ENCODE data around the gene ERN1.
A peak's percentile ranks its signal among the peaks of the same experiment; 100 is the strongest.

Gene ERN1

DNA sequence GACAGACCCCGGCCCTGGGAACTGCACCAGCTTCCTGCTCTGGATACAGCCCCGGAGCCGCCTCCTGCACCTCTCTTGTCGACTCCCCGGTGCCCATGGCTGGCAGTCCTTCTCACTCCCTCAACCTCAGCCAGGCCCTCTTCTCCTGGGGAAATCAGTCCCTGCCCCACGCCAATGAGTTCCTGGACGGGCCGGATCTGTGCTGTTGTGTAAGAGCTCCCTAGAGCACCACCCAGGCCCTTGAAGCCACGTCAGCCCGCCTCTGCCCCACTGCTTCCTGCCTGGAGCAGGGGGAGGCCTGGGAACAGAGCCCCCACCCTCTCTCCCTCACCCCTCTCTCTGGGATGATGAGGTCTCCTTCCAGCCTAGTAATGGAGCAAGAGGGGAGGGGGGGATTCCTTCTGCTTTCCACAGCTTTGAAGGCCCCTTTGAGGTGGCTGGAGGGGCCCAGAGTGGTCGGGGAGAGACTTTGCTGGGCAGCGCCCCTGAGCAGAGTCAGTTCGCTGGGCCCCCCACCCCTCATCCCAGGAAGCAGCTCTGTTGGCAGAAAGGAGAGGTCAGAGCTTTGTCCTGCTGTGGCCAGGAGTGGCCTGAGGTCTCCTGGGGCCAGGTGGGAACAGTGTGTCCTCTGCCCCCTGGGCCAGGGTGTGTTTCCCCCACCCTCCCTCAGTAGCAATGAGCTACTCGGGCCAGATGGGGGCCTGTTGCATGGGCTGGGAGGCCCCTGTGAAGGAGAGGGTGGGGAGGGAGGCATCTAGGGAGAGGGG, 128.0 kb downstream of the ERN1 start:
- peaks cover 25% of the 10 kb centered on the region for H3K36me3 Mint-ChIP-seq (ENCODE audit: low read depth)
- no peak overlapping the region for H3K4me3 Mint-ChIP-seq
- H3K27ac Mint-ChIP-seq = no peak overlapping the region
- no peaks in the 10 kb centered on the region for H3K9me3 Mint-ChIP-seq
- peaks cover 5% of the 10 kb centered on the region for H3K27me3 Mint-ChIP-seq (ENCODE audit: low read depth)
- H3K4me1 Mint-ChIP-seq (ENCODE audit: low read depth) = peaks cover 21% of the 10 kb centered on the region
- no peak for DNase-seq (ENCODE audit: low spot score)

DNA sequence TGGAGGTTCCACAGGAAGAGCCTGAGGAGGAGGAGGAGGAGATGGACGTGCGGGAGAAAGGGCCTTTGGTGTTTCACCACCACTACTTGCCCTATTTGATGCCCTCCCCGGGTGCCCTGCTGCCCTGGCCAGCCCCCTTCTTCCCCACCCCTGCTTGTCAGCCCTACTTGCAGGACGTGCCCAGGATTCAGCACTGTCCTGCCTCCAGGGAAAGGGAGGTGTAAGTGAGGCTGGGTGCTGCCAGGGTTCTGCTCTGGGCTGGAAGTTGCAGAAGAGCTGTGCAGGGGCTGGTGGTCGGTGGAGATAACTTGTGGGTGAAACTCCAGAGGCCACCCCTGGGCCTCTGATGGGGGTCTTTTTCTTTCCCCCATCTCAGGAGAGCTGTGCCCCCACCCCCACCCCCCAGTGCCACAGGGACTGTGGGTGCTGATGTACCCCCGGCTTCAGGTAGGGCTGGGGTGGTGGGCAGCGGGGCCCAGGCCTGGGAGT, 128.8 kb downstream of the ERN1 start:
- H3K4me3 Mint-ChIP-seq = no peak overlapping the region
- peaks cover 13% of the 10 kb centered on the region for H3K27me3 Mint-ChIP-seq (ENCODE audit: low read depth)
- peaks cover 25% of the 10 kb centered on the region for H3K36me3 Mint-ChIP-seq (ENCODE audit: low read depth)
- H3K27ac Mint-ChIP-seq = no peak overlapping the region
- H3K9me3 Mint-ChIP-seq = no peaks in the 10 kb centered on the region
- peaks cover 21% of the 10 kb centered on the region for H3K4me1 Mint-ChIP-seq (ENCODE audit: low read depth)
- no peak for DNase-seq (ENCODE audit: low spot score)

GRCh38 chr17:63999680-64000531, 130.0 kb downstream of the ERN1 start:
- no peak for DNase-seq (ENCODE audit: low spot score)
- peaks cover 17% of the 10 kb centered on the region for H3K36me3 Mint-ChIP-seq (ENCODE audit: low read depth)
- peaks cover 20% of the 10 kb centered on the region for H3K27me3 Mint-ChIP-seq (ENCODE audit: low read depth)
- no peaks in the 10 kb centered on the region for H3K9me3 Mint-ChIP-seq
- H3K4me3 Mint-ChIP-seq = peak overlapping the region; percentile 82
- H3K27ac Mint-ChIP-seq = peak overlapping the region; percentile 66
- H3K4me1 Mint-ChIP-seq (ENCODE audit: low read depth) = peaks cover 23% of the 10 kb centered on the region

DNA sequence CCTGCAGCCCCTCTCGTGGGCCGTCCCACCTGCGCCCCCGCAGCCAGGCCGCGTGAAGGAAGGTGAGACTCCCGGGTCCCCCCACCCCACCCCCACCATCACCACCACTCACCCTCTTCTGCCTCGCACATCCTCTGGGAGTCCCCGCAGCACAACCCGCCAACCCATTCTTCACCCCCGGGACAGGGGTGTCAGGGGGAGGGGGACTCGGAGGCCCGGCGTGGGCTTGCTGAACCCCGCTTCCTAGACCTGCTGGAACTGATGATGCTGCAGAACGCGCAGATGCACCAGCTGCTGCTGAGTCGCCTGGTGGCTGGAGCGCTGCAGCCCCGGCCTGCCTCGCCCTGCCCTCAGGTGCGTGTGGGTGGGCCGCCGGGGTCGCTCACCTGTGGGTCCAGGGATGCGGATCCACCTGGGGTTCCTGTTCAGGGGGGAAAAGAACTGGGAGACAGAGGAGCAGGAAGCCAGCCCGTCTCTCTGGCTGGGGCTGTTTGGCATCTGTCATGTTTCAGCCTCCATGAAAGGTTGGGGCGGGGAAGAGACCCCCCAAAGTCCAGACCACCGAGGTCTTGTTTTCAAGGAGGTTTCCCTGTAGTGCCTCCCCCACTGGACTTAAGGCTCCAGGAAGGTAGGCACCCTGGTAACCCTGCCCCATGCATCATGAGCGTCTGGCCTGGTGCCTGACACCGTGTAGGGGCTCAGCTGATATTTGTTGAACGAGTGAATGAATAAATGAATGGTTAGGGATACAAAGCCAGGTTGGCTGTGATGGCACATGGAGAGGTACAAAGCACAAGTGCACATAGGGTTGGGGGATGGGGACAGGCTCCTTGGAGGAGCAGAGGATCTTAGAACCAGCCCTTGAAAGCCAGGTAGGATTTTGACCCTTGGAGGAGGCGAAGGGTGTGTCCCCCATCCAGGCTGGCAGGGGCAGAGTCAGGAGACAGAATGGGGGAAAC, 130.9 kb downstream of the ERN1 start:
- Mint-ChIP-seq H3K27ac (peak overlapping the region; percentile 2), H3K36me3 (ENCODE audit: low read depth) (peaks cover 9% of the 10 kb centered on the region), H3K9me3 (no peaks in the 10 kb centered on the region), H3K4me3 (peak overlapping the region; percentile 82), H3K4me1 (ENCODE audit: low read depth) (peaks cover 25% of the 10 kb centered on the region), H3K27me3 (ENCODE audit: low read depth) (peaks cover 21% of the 10 kb centered on the region)
- DNase-seq (ENCODE audit: low spot score) = no peak

DNA sequence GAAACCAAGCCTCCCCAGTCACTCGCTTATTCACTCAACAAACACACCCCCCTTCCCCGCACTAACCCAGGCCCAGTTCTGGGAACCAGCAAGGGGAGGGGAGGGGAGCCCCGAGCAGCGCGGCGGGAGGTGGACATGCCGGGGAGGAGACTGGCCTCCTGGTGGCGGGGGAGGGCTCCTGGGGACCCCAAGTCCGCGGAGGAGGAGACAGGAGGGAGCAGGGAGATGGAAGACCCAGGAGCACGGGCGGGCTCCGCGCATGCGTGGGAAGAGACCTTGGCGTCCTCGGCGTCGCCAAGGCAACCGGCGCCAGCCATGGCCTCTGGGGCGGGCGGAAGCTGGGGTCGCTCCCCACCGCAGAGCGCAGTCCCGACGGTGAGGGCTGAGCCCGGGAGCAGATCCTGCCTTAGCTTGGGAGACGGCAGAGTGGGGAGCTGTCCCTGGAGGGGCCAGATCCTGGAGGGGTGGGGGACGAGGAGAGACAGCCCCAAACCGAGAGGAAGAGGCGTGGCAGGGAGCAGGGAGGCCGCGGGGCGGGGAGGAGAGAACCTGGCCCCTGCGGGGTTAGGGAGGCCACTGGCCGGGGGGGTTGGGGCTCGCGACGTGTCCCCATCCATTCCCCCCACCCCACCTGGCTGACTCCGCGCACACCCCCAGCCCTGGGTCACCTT, 131.8 kb downstream of the ERN1 start, which contains the start of gene PRR29:
Gene PRR29, plus strand, starts transcription at position 302 of the 671 bp plus-strand sequence. Its CDS starts 14 bp downstream, at position 316.
- Mint-ChIP-seq H3K9me3 (no peaks in the 10 kb centered on the region), H3K4me1 (ENCODE audit: low read depth) (peaks cover 31% of the 10 kb centered on the region), H3K4me3 (peak within 1 kb of the TSS; percentile 88), H3K36me3 (ENCODE audit: low read depth) (peaks cover under 1% of the 10 kb centered on the region), H3K27ac (peak within 1 kb of the TSS; percentile 41), H3K27me3 (ENCODE audit: low read depth) (peaks cover 29% of the 10 kb centered on the region)
- peak; percentile 58 for DNase-seq (ENCODE audit: low spot score)

DNA sequence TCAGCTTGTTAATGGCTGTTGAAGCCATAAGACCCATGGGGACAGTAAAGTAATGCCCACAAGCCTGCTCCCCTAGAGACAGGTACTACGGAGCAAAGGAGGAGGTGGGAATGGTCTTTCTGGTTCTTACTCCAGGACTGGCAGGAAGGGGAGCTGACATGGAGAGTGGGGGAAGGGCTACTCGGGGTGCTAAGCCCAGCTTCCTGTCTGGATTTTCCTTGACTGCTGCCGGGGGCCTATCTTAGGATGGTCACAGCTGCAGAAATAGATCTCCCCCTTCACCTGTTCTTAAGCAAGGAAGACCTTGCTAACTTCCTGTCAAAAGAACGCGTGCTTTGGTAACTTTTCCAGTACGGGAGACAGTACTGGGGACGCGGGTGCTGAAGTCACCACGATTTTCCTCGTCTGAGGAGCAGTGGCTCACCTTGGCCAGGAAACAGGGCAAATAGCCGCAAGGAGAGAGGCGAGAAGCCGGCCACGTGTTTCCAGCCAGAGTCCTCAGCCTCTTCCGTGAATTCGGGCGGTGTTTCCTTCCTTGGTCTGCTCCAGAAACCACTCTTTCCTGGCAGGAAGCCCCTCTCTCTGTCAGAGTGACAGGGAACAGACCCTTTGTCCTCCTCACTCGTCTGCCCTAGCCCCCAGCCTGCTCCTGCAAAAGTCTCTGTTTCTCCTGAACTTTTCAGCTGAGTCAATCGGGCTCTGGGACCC, 132.4 kb downstream of the ERN1 start:
- H3K4me1 Mint-ChIP-seq (ENCODE audit: low read depth) = peaks cover 35% of the 10 kb centered on the region

DNA sequence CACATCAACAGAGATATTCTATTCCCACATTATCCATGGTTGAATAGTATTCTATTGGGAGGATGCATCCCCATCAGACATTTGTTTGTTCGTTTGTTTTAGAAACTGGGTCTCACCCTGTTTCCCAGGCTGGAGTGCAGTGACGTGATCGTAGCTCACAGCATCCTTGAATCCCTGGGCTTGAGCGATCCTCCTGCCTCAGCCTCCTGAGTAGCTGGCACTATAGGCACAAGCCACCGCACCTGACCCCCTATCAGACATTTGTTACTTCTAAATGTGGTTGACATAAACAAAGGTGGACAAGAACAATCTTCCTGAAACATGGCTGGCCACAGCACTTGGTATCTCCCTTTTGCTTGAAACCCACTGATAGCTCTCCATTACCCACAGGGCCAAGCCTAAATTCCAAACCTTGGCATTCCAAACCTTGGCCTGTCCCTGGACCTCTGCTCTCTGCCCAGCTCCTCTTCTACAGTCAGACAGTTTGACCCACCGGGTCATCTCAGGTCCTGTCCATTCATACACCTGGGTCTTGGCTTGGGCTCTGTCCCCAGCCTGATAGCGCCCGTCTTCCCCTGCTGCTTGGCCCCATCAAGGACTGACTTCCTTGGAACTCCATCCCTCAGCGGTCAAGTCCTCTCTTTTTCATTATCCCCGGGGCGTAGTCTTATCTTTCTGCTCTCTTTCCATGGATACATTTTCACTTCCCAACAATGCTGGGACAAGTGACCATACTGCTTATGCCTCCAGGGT, 133.3 kb downstream of the ERN1 start:
- peaks cover 42% of the 10 kb centered on the region for H3K4me1 Mint-ChIP-seq (ENCODE audit: low read depth)
- H3K27me3 Mint-ChIP-seq (ENCODE audit: low read depth) = peaks cover 40% of the 10 kb centered on the region
- no peaks in the 10 kb centered on the region for H3K9me3 Mint-ChIP-seq
- no peaks in the 10 kb centered on the region for H3K36me3 Mint-ChIP-seq (ENCODE audit: low read depth)
- no peak overlapping the region for H3K4me3 Mint-ChIP-seq
- no peak overlapping the region for H3K27ac Mint-ChIP-seq
- DNase-seq (ENCODE audit: low spot score) = no peak

More for the DNA sequence above, 132.4 kb downstream of the ERN1 start:
- no peaks in the 10 kb centered on the region for H3K36me3 Mint-ChIP-seq (ENCODE audit: low read depth)
- H3K9me3 Mint-ChIP-seq = no peaks in the 10 kb centered on the region
- peaks cover 32% of the 10 kb centered on the region for H3K27me3 Mint-ChIP-seq (ENCODE audit: low read depth)
- no peak overlapping the region for H3K27ac Mint-ChIP-seq
- DNase-seq (ENCODE audit: low spot score) = no peak
- peak overlapping the region; percentile 88 for H3K4me3 Mint-ChIP-seq

DNA sequence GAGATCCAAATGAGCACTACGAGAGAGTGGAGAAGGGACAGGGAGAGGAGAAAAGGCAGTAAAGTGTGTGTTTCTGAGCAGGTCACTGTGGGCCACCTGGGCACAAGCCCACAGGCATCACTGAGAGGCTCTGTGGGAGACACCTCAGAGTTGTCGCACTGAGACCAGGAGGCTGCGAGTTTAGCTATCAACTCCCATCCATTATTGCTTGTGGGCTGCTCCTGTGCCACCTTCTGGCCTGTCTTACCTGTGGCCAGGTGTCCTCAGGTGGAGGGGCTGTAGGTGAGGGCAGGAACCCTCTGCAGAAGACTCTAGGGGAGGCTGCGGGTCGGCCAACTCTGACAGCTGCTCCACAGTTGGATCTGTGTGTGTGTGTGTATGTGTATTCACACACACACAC, 134.3 kb downstream of the ERN1 start:
- DNase-seq (ENCODE audit: low spot score) = no peak
- Mint-ChIP-seq H3K9me3 (no peaks in the 10 kb centered on the region), H3K36me3 (ENCODE audit: low read depth) (no peaks in the 10 kb centered on the region), H3K4me3 (no peak overlapping the region), H3K4me1 (ENCODE audit: low read depth) (peaks cover 46% of the 10 kb centered on the region), H3K27me3 (ENCODE audit: low read depth) (peaks cover 43% of the 10 kb centered on the region), H3K27ac (no peak overlapping the region)

- Mint-ChIP-seq H3K36me3 (ENCODE audit: low read depth) (no peaks in the 10 kb centered on the region), H3K27ac (peak overlapping the region; percentile 27), H3K27me3 (ENCODE audit: low read depth) (peaks cover 43% of the 10 kb centered on the region), H3K4me3 (peak overlapping the region; percentile 41), H3K4me1 (ENCODE audit: low read depth) (peaks cover 39% of the 10 kb centered on the region), H3K9me3 (no peaks in the 10 kb centered on the region)
- DNase-seq (ENCODE audit: low spot score) = no peak
Observed at GRCh38 chr17:63993368-63993985, 136.5 kb downstream of the ERN1 start.

GRCh38 chr17:63991611-63992010, 138.3 kb downstream of the ERN1 start:
- Mint-ChIP-seq H3K9me3 (no peaks in the 10 kb centered on the region), H3K4me3 (no peak overlapping the region), H3K27ac (no peak overlapping the region), H3K4me1 (ENCODE audit: low read depth) (peaks cover 28% of the 10 kb centered on the region), H3K36me3 (ENCODE audit: low read depth) (no peaks in the 10 kb centered on the region), H3K27me3 (ENCODE audit: low read depth) (peaks cover 35% of the 10 kb centered on the region)
- no peak for DNase-seq (ENCODE audit: low spot score)

DNA sequence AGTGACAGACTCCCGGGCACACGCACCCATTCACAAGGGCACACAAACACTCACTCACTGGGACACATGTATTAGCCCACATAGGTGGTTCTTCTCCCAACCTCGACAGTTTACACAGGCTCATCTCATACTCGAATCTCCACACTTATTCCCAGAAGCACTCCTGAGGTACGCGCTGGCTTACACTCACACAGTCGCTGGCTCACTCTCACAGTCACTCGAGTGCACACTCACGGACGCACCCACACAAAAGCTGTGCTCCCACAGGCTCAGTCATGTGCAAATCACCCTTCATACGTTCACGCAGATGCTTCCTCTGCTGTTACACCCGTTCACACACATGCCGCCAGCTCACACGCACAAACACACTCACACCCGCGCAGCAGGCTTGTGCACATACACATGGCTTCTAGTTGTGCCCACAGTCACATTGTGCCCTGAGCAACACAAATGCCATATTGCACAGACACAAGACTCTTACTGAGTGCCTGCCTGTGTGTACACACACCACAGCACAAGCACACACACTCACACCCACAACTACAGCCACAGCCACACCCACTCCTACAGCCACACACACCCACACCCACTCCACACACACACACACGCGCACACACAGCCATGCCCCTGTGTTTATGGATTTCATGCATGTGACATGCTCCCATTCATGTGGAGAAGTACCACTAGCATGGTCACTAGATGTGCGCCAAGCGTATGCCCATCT, 140.2 kb downstream of the ERN1 start:
- Mint-ChIP-seq H3K36me3 (ENCODE audit: low read depth) (no peaks in the 10 kb centered on the region), H3K4me1 (ENCODE audit: low read depth) (peaks cover 38% of the 10 kb centered on the region), H3K27ac (peak overlapping the region; percentile 46), H3K4me3 (no peak overlapping the region), H3K27me3 (ENCODE audit: low read depth) (peaks cover 23% of the 10 kb centered on the region), H3K9me3 (no peaks in the 10 kb centered on the region)
- no peak for DNase-seq (ENCODE audit: low spot score)
